Neural cell (in vitro differentiated cells): ENCODE data around the gene GLIPR1L2. TPM values are rescaled to one million over a fixed set of nuclear protein-coding genes. Genes with fewer than 3 reads are reported as not detected.

Source experiments
- H2AFZ ChIP-seq: fragments of 200-600, 300-800 bp; sonication (generic), shearing (Covaris generic); 2 replicates; pipeline ENCODE4 v1.6.0; 2014; ENCODE audit warnings: low read depth, mild to moderate bottlenecking, antibody characterized with exemption, low read length, moderate library complexity
- H3F3A ChIP-seq: fragments of 200-600 bp; shearing (Covaris generic); 2 replicates; pipeline ENCODE4 v1.6.1; 2016; ENCODE audit warnings: mild to moderate bottlenecking, moderate library complexity, mixed read lengths, antibody characterized with exemption, low read length; ENCODE audit not compliant: insufficient read depth, poor library complexity, severe bottlenecking
- H3K27ac ChIP-seq: fragments of 200-600, 300-800 bp; sonication (generic), shearing (Covaris generic); 2 replicates; pipeline ENCODE4 v1.5.1; 2014; ENCODE audit warnings: mild to moderate bottlenecking, low read length, moderate library complexity
- H3K27me3 ChIP-seq: fragments of 300-800, 200-600 bp; sonication (generic), shearing (Covaris generic); 2 replicates; pipeline ENCODE4 v1.6.0; 2014; ENCODE audit warnings: mild to moderate bottlenecking, low read depth, low read length, moderate library complexity; ENCODE audit not compliant: insufficient read depth
- H3K36me3 ChIP-seq: fragments of 300-800, 200-600 bp; sonication (generic), shearing (Covaris generic); 2 replicates; pipeline ENCODE4 v1.5.1; 2014; ENCODE audit warnings: mild to moderate bottlenecking, antibody characterized with exemption, low read length, moderate library complexity; ENCODE audit not compliant: insufficient read depth
- H3K4me2 ChIP-seq: fragments of 300-800, 200-600 bp; sonication (generic), shearing (Covaris generic); 2 replicates; pipeline ENCODE4 v1.6.0; 2014; ENCODE audit warnings: mild to moderate bottlenecking, low read length
- H3K4me3 ChIP-seq: fragments of 300-800, 200-600 bp; sonication (generic), shearing (Covaris generic); 2 replicates; pipeline ENCODE4 v1.5.1; 2014; ENCODE audit warnings: mild to moderate bottlenecking, low read length, moderate library complexity
- H3K79me2 ChIP-seq: fragments of 200-600 bp; shearing (Covaris generic); replicated peaks from 2 replicates; pipeline ENCODE4 v1.6.0; 2014; ENCODE audit warnings: mild to moderate bottlenecking, low read length, moderate library complexity; ENCODE audit not compliant: insufficient read depth
- H3K9ac ChIP-seq: fragments of 300-800, 200-600 bp; sonication (generic), shearing (Covaris generic); 2 replicates; pipeline ENCODE4 v1.6.1; 2016; ENCODE audit warnings: mild to moderate bottlenecking, low read length, mixed read lengths
- H3K9me2 ChIP-seq: fragments of 200-600 bp; shearing (Covaris generic); 2 replicates; pipeline ENCODE4 v1.6.1; 2016; ENCODE audit warnings: mild to moderate bottlenecking, low read length, mixed read lengths; ENCODE audit not compliant: insufficient read depth
- H3K9me3 ChIP-seq: fragments of 200-600, 300-800 bp; sonication (generic), shearing (Covaris generic); 2 replicates; pipeline ENCODE4 v1.6.1; 2016; ENCODE audit warnings: mild to moderate bottlenecking, mixed run types, low read length, moderate library complexity, mixed read lengths
- H4K20me1 ChIP-seq: fragments of 200-600 bp; shearing (Covaris generic); 2 replicates; pipeline ENCODE4 v1.6.1; 2016; ENCODE audit warnings: mild to moderate bottlenecking, mixed run types; ENCODE audit not compliant: insufficient read depth
- EP300 ChIP-seq: fragments of 450-650 bp; conservative IDR thresholded peaks from 2 replicates; pipeline ENCODE4 v1.6.1; 2014; ENCODE audit warnings: antibody characterized with exemption, mild to moderate bottlenecking, moderate library complexity; ENCODE audit not compliant: poor library complexity, severe bottlenecking
- EZH2 ChIP-seq: fragments of 200-600, 300-800 bp; shearing (Covaris generic), sonication (generic); IDR thresholded peaks from 2 replicates; pipeline ENCODE4 v1.6.1; 2014; ENCODE audit warnings: antibody characterized with exemption, low read length, borderline replicate concordance, mild to moderate bottlenecking; ENCODE audit not compliant: insufficient read depth, poor library complexity, severe bottlenecking
- MXI1 ChIP-seq: fragments of 450-650 bp; conservative IDR thresholded peaks from 2 replicates; pipeline ENCODE4 v1.6.1; 2014; ENCODE audit warnings: antibody characterized with exemption, mild to moderate bottlenecking; ENCODE audit not compliant: poor library complexity, severe bottlenecking
- POLR2AphosphoS5 ChIP-seq: IDR thresholded peaks from 2 replicates; pipeline ENCODE4 v1.6.1; 2012
- SMC3 ChIP-seq: fragments of 450-650 bp; conservative IDR thresholded peaks from 2 replicates; pipeline ENCODE4 v1.6.1; 2014; ENCODE audit warnings: antibody characterized with exemption, mild to moderate bottlenecking, moderate library complexity; ENCODE audit not compliant: poor library complexity
- TAF1 ChIP-seq: IDR thresholded peaks from 2 replicates; pipeline ENCODE4 v1.6.1; 2012; ENCODE audit warnings: low read depth
- polyA plus RNA-seq: library from polyadenylated mRNA; depleted of rRNA; stranded (reverse); fragments of >200 nt; gene quantifications from 2 replicates; pipeline ENCODE4 v1.2.3, GENCODE V29; 2014

Gene GLIPR1L2
- polyA plus RNA-seq, 1 donor from 2014 or later: 0.89 TPM

GRCh38 chr12:75481774-75482173, 90.9 kb downstream of the GLIPR1L2 start:
- no peaks in the 10 kb centered on the region for H4K20me1 ChIP-seq
- no peaks in the 10 kb centered on the region for H3K9me2 ChIP-seq
- H2AFZ ChIP-seq: no peak overlapping the region
- no peak overlapping the region for H3K9ac ChIP-seq
- TF ChIP-seq POLR2AphosphoS5: no peak
- TF ChIP-seq EZH2: no peak
- no peak for TF ChIP-seq EP300
- no peak for TF ChIP-seq SMC3
- TF ChIP-seq TAF1: no peak
- no peak for TF ChIP-seq MXI1
- no peaks in the 10 kb centered on the region for H3K36me3 ChIP-seq
- no peaks in the 10 kb centered on the region for H3K79me2 ChIP-seq
- no peak overlapping the region for H3K4me2 ChIP-seq
- H3K27me3 ChIP-seq: no peaks in the 10 kb centered on the region
- H3K9me3 ChIP-seq: no peaks in the 10 kb centered on the region
- no peaks in the 10 kb centered on the region for H3F3A ChIP-seq
- no peak overlapping the region for H3K4me3 ChIP-seq
- H3K27ac ChIP-seq: no peak overlapping the region

Other genes with a start within 250 kb of the GLIPR1L2 start
- gene KCNC2, start 181.2 kb upstream of the GLIPR1L2 start, polyA plus RNA-seq: 6.7 and 7.4 TPM in 2 replicates
- gene CAPS2, start 60.8 kb upstream of the GLIPR1L2 start, polyA plus RNA-seq: 2.1 TPM in 2 replicates
- not detected in 2 replicates for gene GLIPR1L1, start 56.4 kb upstream of the GLIPR1L2 start, polyA plus RNA-seq
- 0.12 TPM in 1 of 2 replicates, not detected in the other for gene GLIPR1, start 89.7 kb downstream of the GLIPR1L2 start, polyA plus RNA-seq
- 60.9 and 74.5 TPM in 2 replicates for gene KRR1, start 120.5 kb downstream of the GLIPR1L2 start, polyA plus RNA-seq